GM18858 (cell line): ENCODE data around the gene STUM.
"Not testable (repeated sequence)": the region's sequence is repeated elsewhere in the genome, so short reads cannot be mapped to it uniquely, and the experiment has no call there.

Source experiments
- ATAC-seq: cut with Tn5 transposase; IDR thresholded peaks from one replicate; pipeline ENCODE4 v1.9.1; 2021; ENCODE audit not compliant: unreplicated experiment

STUM gene

DNA sequence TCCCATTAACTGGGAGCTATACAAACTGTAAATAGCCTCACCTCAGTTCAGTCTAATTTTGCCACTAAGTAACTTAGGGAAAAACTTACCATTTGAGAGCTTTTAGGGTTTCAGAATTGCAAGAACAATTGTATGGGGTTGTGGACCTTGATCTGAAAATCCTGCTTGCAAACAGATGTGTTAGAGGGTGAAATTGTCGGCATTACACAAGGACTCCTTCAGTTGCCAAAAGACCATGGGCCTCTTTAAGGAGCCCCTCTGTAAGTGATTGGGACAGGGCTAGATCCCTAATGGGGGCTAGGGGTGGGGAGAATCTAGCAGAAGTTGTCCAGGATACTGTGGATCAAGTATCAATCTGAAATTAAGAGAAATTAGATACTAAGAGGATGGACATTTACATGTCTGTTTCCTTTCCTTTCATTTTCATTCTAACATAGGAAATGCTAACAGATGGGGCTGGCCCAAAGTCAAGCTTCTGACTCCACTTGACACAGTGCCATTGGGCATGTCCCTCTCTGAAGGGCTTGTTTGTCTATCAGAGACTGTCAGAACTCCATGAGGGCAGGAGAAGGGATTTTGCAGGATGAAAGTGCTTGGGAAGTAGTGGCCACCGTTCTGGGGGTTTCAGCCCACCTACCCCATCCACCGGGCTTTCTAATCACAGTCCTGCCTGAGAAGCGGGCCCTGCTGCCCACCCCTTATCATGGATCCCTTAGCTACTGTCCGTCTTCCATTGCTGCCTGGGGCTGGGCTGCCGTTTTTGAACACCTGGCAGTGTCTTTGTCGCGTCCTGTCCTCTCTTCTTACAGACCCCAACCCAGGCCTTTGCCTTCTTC, 54.7 kb downstream of the STUM start:
- ATAC-seq = no peak

DNA sequence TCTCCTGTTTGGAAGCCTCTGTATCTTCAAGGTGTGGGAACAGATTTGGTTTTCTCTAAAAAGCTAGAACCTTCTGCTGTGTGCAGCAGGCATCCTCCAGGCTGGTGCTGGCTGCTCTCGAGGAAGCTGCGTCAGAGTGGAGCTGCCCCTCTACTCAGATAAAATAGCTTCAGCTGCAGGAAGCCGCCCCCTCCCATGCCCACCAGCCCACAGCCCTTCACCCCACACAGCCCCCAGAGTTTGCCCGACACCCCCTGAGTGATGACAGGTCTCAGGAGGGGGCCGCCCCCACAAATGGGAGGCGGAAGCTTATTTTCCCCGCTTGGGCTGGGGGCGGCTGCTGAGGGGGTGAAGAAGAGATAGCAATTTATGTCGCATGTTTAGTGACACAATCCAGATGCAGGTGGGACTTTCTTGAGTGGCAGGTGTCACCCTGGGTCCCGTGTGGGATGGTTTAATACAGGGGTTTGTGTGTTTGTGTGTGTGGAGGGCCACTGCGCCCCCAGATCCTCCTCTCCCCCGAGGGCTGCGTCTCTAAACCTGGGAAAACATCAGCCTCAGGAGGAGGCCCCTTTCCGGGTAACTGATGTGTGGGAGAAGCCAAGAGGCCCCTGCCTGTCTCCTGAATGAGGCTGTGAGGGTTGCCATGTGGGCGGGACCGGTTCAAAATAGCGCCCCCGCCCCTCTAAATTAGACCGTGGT, 55.4 kb downstream of the STUM start:
- no peak for ATAC-seq

DNA sequence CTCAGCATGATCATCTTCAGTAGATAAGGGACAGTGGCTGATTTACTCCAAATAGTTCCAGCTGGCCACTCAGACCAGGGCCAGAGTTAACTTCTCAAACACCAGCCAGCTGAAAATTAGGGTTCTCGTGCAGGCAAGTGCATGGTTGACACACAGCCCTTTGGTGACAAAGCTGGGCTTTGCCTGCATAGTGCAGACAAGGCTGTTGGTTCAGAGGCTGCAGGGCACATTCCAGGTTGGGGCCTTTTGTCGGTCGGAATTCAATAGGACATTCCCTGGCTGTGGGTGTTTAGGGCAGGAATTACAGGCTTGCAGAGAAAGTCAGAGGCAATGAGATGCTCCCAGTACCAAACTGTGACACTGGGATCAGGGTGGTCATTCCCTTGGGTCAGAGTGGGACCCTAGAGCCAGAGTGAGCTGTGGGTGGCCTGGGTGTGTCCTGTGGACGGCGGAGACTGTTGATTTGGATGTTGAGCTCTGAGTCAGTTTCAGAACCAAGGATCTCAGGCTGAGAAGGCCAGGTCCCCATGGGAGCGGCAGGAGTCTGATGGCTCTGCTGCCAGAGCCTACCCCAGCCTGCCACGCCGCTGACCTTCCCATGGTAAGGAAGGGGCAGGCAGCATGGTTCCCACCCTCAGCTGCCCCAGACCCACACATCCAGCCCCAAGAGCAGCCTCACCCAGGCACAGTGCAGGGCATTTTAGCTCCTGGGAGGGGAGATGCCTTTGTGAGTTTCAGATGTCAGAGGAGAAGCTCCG, 56.2 kb downstream of the STUM start:
- no peak for ATAC-seq

DNA sequence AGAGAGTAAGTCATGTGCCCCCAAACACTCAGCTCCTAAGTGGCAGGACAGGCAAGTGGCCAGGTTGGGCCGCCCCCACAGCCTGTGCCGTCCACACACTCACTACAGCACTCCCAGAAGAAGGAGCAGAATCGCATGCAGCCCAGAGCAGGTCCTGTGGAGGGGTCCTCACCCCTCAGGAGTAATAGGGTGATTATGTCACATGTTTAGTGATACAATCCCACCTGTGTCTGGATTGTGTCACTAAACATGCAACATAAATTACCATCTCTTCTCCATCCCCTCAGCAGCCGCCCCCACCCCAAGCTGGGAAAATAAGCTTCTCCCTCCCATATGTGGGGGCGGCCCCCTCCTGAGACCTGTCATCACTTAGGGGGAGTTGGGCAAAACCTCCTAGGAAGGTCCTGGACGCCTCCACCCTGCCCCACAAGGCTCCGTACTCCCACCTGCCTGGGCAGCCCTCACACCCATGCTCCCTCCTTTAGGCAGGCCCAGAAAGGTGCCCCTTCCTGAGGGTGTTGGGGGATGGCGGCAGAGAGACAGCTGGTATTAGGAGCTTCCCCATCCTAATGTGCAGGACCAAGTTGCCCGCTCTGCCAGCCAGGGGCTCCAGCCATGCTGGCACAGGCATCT, 56.9 kb downstream of the STUM start:
- no peak for ATAC-seq

DNA sequence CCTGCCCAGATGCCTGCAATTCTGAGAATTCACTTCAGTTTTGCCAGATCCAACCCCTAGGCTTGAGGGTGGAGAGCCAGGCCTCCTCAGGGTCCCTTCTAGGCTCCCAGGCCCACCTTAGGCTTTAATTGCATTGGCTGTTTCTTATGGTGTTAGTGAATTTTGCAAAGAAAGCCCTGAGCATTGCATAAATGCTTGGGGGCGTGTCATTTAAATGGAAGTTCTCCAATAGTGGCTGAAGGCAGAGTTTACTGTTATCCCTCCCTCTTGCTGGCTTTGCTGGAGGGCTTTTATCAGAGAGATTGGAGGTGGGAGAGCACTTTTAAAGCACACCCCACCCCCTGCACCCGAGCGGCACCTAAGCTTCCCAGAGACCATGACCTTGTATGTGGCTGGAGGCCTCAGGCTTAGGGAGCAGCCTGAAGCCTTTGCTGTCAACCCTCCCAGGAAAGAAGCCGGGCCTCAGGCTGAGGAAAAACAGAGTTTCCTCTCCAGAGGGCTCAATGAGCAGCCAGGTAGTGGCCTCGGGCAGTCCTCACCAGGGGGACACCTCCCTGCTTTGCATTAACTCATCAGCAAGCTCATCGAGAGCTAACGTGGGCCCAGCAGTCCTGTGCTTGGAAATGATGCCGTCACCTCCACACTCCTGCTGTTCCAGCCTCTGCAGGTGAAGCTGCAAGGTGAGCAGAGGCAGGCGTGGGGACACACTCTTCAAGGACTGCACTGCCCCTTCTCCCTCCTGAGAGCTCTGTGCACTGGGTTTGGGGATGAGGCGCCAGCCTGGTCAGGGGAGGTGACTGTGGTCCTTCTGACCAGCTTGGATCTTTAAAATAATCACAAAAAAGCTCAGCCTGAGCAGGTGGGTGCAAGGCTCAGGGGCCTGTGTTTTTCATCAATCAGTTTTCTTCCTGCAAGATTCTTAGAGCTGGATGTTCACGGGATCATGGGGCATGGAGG, 58.0 kb downstream of the STUM start:
- no peak for ATAC-seq

DNA sequence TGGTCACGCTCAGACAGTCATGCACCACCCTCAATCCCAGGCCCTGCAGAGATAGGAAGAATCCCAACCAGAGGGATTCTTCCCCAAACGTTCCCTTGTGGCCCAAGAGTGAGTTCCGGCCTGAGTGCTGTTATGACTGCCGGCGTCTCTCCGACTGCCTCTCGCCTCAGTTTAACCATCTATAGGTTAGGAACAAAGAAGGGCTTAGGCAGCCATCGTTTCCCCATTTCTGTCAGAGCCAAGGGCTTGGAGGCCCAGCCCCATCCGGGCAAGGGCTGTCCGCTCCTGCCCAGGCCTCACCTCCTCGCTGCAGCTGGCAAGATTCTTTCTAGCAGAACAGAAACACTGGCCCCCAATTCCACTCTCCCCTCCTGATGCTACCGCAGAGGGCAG, 58.7 kb downstream of the STUM start:
- no peak for ATAC-seq

DNA sequence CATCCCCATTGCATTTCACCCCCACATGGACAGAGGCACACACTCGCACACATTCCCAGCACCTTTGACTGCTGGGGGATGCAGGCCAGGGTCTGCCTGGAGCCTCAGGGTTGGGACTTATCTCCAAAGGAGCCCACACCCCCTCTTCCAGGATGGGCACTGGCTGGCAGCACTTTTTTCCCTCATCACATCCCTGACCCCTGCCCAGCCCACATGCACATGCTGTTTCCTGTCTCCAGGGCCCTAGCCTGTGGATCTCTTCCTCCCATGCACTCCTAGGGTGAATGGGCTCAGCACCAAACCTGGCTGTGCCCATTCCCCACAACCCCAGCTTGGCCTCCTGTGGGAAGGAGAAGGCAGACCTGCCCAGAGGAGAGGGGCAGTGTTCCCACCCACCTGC, 59.3 kb downstream of the STUM start:
- ATAC-seq = no peak

DNA sequence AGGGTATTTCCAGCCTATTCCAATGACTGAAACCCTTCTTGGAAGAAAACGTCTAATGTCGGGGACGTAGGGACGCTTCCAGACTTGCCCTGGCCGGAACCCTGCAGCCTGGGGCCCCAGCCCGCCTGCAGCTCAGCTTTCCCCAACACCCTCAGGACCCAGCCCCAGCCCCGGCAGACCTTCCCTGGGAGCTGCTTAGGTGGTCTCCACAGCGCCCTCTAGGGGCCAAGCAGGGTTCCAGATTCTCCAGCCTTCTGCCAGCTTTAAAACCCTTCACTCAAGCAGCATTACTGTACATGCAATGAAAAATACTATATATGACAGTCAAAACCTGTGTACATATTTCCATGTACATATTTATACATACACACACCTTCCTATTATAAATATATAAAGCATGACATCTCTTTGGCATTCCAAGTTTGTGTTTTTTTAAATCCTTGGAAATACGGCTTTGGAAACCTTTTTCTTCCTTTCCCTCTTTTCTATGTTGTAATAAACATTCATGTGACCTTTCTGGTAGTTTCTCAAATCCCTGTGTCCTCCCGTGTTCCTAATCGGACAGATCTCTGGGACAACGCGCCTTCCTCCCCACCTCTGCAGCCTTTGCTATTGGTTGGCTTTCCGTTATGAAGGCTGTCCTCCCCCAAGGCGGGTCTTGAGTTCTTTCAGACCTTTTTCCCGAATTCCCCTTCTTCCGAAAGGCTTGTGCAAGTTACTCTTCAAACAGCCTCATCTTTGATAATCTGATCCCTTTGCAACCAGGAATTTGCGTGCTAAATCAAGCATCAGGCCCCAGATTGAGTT, 60.3 kb downstream of the STUM start:
- ATAC-seq = no peak

DNA sequence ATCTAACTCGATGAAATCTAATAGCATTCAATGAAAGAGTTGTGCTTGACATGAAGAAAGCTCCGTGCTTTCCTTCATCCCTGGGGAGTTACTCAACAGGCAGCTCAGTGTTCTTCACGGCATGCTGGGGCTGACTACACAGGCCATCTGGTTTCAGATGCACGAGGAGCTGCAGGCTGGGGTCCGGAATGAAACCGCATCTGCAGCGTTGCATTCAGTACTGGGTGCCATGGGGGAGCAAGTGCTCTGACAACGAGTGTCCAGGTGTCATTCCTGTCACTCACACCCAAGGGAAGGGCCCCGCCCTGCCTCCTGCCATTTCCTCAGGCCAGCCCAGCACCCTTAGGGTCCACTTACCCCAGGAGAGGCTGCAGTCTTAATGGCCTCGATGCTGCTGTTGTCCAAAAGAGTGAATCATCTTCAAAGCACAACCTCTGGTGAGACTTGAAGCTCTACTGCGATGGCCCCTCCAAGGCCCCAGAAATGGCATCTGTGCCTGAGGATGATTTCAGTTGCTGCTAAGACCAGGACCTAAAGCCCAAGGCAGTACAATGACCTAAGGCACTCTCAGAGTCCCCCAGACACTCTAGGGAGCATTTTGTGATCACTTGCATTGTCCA, 61.4 kb downstream of the STUM start:
- ATAC-seq = no peak

DNA sequence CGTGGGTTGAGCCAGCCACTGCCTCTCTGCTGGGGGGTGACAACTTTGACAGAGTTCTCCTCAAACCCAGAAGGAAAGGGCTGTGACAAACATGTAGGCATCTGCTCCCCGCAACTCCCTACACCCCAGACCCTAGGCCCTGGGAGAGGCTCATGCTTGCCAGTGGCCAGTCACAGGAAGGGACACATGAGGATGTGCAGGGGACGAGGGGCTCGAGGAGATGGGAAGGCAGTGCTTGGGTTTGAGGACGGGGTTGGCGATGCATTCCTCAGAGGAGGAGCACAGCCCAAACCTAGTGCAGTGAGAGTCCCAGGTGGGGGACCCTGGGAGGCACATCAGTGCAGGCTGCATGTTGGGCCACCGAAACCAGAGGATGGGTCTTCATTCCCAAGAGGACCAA, 62.1 kb downstream of the STUM start:
- ATAC-seq = no peak

DNA sequence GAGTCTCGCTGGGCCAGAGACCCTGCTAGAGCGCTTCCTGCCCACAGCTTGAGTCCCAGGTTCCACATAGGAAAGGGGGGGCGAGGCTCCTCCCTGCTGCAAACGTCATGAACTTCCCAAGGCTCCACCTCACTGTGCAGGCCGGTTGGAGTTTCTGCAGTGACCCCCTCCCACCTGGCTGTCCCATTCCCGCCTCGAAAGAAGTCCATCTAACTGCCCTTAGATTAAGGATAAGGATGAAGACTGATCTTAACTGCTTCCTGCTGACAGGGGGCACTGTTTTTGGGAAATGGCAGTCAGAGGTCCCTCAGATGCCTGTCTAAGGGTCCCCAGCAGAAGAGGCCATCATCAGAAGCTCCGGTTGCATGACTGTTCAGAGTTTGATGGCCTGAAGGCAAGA, 62.7 kb downstream of the STUM start:
- ATAC-seq = no peak

DNA sequence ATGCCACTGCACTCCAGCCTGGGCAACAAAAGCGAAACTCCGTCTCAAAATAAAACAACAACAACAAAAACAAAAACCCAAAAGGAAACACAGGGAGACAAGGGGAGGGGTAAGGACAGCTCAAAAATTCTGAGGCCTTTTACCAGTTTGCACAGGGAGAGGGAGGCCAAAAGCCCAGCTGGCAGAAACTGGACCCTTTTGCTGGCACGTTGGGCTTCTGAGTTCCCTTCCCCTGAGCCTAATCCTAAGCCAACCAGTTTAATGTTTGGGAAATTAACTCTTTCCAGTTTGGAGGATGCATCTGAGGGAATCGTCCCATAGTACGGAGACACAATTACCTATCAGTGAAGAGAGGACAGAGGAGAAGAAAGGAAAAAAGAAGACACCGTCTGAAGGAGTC, 63.4 kb downstream of the STUM start:
- ATAC-seq = not testable (repeated sequence)

DNA sequence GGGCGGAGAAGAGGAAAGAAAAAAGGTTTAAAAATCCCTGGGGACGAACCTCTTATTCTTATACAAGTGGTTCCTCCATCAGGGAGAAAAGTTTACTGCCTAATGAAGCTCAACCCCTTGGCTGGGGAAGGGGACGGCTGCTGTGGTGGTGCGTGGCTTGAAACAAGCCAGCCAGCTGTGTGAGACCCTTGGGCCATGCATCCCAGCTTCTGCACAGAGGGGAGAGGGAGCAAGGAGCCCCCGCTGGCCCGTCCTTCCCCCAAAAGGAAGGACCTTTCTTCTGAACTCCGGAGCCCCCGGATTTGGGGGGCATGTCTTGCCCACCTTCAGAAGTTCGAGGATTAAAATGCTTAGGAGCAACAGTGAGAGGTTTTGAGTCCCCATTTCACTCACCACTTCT, 67.3 kb downstream of the STUM start:
- no peak for ATAC-seq

DNA sequence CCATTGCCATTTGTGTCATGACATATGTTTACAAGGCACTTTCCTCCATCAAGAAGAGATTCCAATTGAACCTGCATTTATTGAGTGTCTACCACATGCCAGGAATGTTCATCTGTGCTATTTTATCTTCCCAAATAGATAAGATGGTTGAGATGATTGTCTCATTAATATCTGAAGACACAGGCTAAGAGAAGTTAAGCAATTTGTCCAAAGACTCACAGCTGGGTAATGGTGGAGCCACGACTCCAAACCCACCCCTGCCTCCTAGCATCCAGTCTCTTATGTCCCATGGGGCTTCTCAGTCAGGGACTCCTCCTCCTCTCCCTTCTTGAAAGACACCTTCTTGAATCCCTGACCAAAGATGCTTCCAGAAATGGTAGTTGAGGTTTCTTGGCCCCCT, 68.1 kb downstream of the STUM start:
- no peak for ATAC-seq

DNA sequence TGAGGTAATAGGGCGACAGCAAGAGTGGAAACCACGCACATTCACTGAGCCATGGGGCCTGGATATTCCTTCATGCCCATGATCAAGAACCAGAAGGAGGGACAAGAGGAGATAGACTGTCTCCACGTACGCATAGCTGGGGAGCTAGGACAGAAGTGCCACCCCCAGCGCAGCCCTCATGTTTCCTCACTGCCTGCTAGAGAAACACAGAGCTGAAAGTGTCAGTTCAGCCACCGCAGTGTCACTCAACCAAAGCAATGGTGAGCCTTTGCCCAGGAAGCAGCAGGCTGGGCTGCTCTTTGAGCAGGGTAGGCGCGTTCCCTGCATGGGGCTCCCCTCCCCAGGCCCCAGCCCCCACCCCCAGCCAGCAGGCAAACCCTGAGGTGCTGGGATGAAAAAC, 68.5 kb downstream of the STUM start:
- ATAC-seq = no peak

DNA sequence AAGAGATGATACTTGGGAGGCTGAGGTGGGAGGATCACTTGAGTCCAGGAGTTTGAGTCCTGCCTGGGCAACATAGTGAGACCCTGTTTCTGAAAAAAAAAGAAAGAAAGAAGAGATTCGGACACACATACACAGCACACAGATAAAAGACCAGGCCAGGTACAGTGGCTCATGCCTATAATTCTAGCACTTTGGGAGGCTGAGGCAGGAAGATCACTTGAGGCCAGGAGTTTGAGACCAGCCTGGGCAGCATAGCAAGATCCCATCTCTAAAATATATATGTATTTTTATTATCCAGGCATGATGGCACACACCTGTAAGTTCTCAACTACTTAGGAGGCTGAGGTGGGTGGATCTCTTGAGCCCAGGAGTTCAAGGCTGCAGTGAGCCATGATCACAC, 69.2 kb downstream of the STUM start:
- not testable (repeated sequence) for ATAC-seq

DNA sequence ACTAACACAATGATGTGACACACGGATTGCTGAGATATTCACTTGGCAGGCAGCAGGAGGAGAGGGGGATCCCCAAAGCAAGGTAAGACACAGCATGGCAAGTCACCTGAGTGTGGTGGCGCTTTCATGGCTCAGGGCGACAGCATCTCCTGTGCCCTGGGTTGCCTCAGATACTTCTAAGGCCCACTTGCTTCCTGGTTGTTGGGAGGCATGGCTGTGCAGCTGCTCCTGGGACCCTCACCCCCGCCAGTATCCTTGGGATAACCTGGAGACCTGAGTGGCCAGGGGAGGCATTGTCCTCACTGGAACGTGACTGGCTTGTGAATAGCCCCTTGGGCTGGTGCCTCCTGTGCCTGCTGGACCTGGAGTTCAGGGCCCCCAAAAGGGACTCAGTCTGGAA, 69.8 kb downstream of the STUM start:
- no peak for ATAC-seq

DNA sequence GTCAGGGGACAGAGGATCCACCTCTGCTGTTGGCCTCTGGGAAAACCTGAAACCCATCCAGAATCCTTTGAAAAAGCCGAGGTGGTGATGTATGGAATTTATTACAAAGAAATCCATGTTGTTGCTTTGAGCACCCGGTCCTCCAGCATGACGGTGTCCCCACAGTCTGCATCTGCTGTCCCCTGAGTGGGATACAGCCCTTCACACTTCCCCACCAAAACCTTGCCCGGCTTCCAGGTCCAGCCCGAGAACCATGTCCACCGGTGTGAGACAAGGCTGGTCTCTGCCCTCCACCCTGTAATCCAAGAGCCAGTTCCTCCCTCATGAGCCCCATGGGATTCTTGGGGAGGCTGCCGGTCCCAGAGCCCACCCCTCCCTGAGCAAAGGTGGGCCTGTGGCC, 70.5 kb downstream of the STUM start:
- no peak for ATAC-seq

DNA sequence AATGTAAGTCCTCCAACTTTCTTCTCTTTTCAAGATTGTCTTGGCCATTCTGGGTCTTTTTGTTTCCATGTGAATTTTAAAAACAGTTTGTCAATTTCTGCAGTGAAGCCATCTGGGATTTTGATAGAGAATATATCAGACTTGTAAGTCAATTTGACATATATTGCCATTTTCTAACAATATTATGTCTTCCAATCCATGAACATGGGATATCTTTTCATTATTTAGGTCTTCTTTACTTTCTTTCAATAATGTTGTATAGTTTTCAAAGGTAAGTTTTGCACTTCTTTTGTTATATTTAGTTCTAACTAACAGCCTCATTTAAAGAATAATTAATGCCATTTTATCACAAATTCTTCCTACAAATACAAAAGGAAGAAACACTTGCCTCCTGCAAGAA, 73.4 kb downstream of the STUM start:
- ATAC-seq = no peak
